ENCODE results near the gene EIF1B.

- TF ChIP-seq CTCF (IDR thresholded peaks at IDR 0.05 in 4 of 5, conservative IDR thresholded peaks at IDR 0.05 in 1 of 5) (no peak), POLR2A (IDR thresholded peaks at IDR 0.05) (no peak)
Observed at GRCh38 chr3:40304352-40304751, 5.2 kb upstream of the EIF1B start.
